Measurements from ENCODE around the gene TECPR1. TPM values are rescaled to one million over a fixed set of nuclear protein-coding genes. Genes with fewer than 3 reads are reported as not detected.

Gene TECPR1
- total and polyA plus RNA-seq, 2 of the 8 experiments (the other 6 are each of a cell fraction or from before 2014, with no cell fraction given) = 1.3 to 11.1 TPM

DNA sequence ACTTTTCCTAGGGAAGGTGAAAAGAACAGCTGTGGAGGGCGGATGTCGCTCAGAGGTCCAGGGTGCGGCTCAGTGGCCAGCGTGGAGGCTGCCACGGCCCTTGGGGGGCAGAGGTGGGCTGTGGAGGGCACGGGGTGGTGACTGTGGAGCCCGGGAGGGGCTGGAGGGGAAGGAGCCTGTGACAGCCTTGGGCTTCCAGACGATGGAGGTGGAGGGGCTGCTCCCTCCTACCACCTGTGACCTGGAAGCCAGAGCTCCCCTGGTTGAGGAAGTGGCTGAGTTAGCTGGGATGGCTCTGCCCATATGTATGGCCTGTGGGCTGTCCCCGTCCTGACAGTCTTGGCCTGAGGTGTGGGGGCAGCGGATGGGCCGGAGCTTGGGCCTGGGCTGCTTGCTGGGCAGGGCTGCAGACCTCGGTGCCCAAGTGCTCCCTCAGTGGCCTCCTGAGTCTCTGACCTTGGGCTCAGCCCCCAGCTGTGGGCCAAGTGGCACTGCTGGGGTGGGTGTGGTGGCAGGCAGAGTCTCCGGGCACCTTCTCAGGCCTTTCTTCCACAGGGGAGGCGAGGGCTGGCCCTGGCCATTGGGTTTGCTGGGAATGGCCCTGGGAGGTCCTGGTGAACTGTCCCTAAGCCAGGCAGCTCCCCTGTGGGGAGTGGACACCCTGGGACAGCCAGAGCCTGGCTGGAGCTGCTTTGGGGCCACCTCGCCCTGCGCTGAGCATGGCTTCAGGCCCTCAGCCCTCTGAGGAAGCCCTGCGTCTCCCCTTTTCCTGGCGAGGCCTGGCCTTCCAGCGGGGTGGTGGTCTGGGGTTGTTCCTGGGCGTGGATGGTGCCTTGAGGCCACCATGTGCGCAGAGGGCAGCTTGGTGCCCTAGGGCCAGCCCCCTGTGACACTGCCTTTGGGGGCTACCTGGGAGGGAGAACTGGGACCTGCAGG lies 33.4 kb upstream of the TECPR1 start:
- H2BK120ac ChIP-seq (replicated peaks; ENCODE audit: low read depth, low read length) = no peak overlapping the region
- no peak overlapping the region for H3K4ac ChIP-seq (replicated peaks; ENCODE audit: insufficient read length, low read depth, low read length)
- H2AK5ac ChIP-seq (ENCODE audit: low read depth, low read length) = peak overlapping the region; percentile 15; the same call in 1 of the 2 replicates
- H3K56ac ChIP-seq (replicated peaks; ENCODE audit: insufficient read length, low read depth, low read length) = no peak overlapping the region
- peaks cover 5% of the 10 kb centered on the region; the same call in 1 of the 2 replicates for H3K23me2 ChIP-seq (ENCODE audit: low read depth, low read length)
- H3K4me1 ChIP-seq (replicated peaks in 1 of 4; ENCODE audit: control insufficient read depth in 3 of 4, insufficient read depth in 4 of 4, low read length in 3 of 4) = peaks cover 4 to 26% (median 18%) of the 10 kb centered on the region in 4 experiments
- no peaks in the 10 kb centered on the region for H3K27me3 ChIP-seq (replicated peaks in 1 of 4; ENCODE audit: control insufficient read depth in 3 of 4, extremely low read depth in 1 of 4, insufficient read depth in 3 of 4, low read length in 3 of 4)
- no peak overlapping the region for H3K4me3 ChIP-seq (ENCODE audit: extremely low read depth in 1 of 4, insufficient read depth in 2 of 4, low read depth in 3 of 4, low read length in 4 of 4)
- H3K9ac ChIP-seq (replicated peaks in 1 of 4; ENCODE audit: extremely low read depth in 1 of 4, low read depth in 3 of 4, low read length in 3 of 4) = peak overlapping the region in 1 of 4 experiments; percentile 11; a peak in 1 of 7 replicates
- H4K91ac ChIP-seq (replicated peaks; ENCODE audit: insufficient read length, low read length) = peak overlapping the region; percentile 27
- ChIA-PET POLR2A (ENCODE audit: partially characterized antibody) (interaction anchor here (1.1 kb wide), 1 partner anchor 10 kb away, joined by 3 read pairs; no protein-coding TSS in a partner anchor), CTCF (ENCODE audit: partially characterized antibody) (interaction anchor here (0.9 to 2.8 kb wide), 4 partner anchors 8 to 448 kb away, joined by 3 to 14 read pairs (median 4); no protein-coding TSS in a partner anchor)
- H3K79me2 ChIP-seq (ENCODE audit: control insufficient read depth in 1 of 2, insufficient read depth in 2 of 2, low read length in 2 of 2) = peaks cover 7 to 61% of the 10 kb centered on the region in 2 experiments
- TF ChIP-seq SP2 (IDR thresholded peaks at IDR 0.05; ENCODE audit: low read length) (no peak), ZNF274 (IDR thresholded peaks at IDR 0.05; ENCODE audit: borderline replicate concordance, extremely low read depth, low read length) (no peak), BACH1 (IDR thresholded peaks at IDR 0.05; ENCODE audit: low read length) (no peak), HDAC6 (IDR thresholded peaks at IDR 0.05; ENCODE audit: low read depth, low read length) (no peak)
- TF ChIP-seq, protein P1, sequence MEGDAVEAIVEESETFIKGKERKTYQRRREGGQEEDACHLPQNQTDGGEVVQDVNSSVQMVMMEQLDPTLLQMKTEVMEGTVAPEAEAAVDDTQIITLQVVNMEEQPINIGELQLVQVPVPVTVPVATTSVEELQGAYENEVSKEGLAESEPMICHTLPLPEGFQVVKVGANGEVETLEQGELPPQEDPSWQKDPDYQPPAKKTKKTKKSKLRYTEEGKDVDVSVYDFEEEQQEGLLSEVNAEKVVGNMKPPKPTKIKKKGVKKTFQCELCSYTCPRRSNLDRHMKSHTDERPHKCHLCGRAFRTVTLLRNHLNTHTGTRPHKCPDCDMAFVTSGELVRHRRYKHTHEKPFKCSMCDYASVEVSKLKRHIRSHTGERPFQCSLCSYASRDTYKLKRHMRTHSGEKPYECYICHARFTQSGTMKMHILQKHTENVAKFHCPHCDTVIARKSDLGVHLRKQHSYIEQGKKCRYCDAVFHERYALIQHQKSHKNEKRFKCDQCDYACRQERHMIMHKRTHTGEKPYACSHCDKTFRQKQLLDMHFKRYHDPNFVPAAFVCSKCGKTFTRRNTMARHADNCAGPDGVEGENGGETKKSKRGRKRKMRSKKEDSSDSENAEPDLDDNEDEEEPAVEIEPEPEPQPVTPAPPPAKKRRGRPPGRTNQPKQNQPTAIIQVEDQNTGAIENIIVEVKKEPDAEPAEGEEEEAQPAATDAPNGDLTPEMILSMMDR (IDR thresholded peaks at IDR 0.05; ENCODE audit: control extremely low read depth in 1 of 3, insufficient read depth in 1 of 3, low read depth in 1 of 3, low read length in 3 of 3) = no peak
- no peak overlapping the region for H2AFZ ChIP-seq (ENCODE audit: low read length)
- DNase-seq (ENCODE audit: low read depth in 1 of 2, low spot score in 2 of 2) = no peak
- no peak for FAIRE-seq
- H3K23ac ChIP-seq (ENCODE audit: insufficient read length) = no peak overlapping the region
- WGBS, 2 experiments (ENCODE audit: extremely low coverage in 1 of 2, insufficient coverage in 1 of 2, insufficient read length in 1 of 2, insufficient replicate concordance in 2 of 2, low coverage in 1 of 2, low lambda C conversion rate in 2 of 2, missing lambda C conversion rate in 1 of 2) = 85% methylated on average over 18 of the region's 21 CpGs; no CpG with 5 or more reads in 1 of the 2 experiments
- no peak overlapping the region for H4K5ac ChIP-seq (ENCODE audit: insufficient read length, low read depth, low read length)
- peaks cover 13% of the 10 kb centered on the region for H3K79me1 ChIP-seq (ENCODE audit: low read depth, low read length)
- H2BK15ac ChIP-seq (ENCODE audit: low read length) = no peak overlapping the region
- H3K14ac ChIP-seq (ENCODE audit: insufficient read length) = no peak overlapping the region
- peak overlapping the region; percentile 88; the same call in 1 of the 2 replicates for H4K8ac ChIP-seq (ENCODE audit: extremely low read depth, insufficient read depth, low read length)
- H2BK12ac ChIP-seq (ENCODE audit: low read depth, low read length) = no peak overlapping the region
- no peaks in the 10 kb centered on the region; a peak in 1 of 8 replicates for H3K36me3 ChIP-seq (ENCODE audit: control insufficient read depth in 2 of 4, insufficient read depth in 4 of 4, low read length in 3 of 4)
- H2BK20ac ChIP-seq (ENCODE audit: low read length) = no peak overlapping the region
- no peaks in the 10 kb centered on the region for H3K9me3 ChIP-seq (ENCODE audit: insufficient read depth in 2 of 2, low read depth in 1 of 2, low read length in 1 of 2)
- H3K18ac ChIP-seq (ENCODE audit: extremely low read depth, low read length) = no peak overlapping the region
- H4K20me1 ChIP-seq (replicated peaks in 1 of 2; ENCODE audit: control insufficient read depth in 1 of 2, insufficient read depth in 2 of 2, low read length in 2 of 2) = peaks cover 37 to 45% of the 10 kb centered on the region in 2 experiments
- no peak overlapping the region for H3K4me2 ChIP-seq (ENCODE audit: insufficient read depth in 1 of 2, low read depth in 2 of 2, low read length in 2 of 2)
- 0 out of 2 replicates have a peak overlapping the region, but pooled peaks have one; percentile 44 for H2BK5ac ChIP-seq (ENCODE audit: low read depth, low read length)
- no peak overlapping the region for H3K27ac ChIP-seq (ENCODE audit: low read depth, low read length)
